Measurements from ENCODE around the gene DYNC1I1.

DNA sequence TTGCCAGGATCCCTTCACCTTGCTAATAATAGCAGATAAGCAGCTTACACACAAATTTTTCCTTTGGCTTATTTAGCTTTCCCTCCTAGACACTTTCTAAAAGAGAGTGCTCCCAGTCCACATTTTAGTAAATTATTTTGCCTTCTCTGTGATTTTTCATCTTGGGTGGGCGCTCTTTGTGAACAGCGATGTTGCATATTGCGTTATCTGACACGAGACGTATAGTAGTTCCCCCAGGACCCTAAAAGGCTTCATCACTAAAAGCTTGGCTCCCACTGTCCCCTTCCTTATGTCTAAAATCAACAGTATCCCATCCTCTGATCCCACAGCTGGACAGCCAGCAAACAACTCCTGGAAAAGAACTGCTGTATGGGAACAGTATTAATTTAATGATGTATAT, 232.9 kb downstream of the DYNC1I1 start:
- TF ChIP-seq POLR2A (IDR thresholded peaks at IDR 0.05; ENCODE audit: low read depth, low read length): no peak
- TF ChIP-seq, protein P1, sequence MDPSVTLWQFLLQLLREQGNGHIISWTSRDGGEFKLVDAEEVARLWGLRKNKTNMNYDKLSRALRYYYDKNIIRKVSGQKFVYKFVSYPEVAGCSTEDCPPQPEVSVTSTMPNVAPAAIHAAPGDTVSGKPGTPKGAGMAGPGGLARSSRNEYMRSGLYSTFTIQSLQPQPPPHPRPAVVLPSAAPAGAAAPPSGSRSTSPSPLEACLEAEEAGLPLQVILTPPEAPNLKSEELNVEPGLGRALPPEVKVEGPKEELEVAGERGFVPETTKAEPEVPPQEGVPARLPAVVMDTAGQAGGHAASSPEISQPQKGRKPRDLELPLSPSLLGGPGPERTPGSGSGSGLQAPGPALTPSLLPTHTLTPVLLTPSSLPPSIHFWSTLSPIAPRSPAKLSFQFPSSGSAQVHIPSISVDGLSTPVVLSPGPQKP (IDR thresholded peaks at IDR 0.05; ENCODE audit: borderline replicate concordance, low read depth, low read length): no peak
- TF ChIP-seq, protein P2, sequence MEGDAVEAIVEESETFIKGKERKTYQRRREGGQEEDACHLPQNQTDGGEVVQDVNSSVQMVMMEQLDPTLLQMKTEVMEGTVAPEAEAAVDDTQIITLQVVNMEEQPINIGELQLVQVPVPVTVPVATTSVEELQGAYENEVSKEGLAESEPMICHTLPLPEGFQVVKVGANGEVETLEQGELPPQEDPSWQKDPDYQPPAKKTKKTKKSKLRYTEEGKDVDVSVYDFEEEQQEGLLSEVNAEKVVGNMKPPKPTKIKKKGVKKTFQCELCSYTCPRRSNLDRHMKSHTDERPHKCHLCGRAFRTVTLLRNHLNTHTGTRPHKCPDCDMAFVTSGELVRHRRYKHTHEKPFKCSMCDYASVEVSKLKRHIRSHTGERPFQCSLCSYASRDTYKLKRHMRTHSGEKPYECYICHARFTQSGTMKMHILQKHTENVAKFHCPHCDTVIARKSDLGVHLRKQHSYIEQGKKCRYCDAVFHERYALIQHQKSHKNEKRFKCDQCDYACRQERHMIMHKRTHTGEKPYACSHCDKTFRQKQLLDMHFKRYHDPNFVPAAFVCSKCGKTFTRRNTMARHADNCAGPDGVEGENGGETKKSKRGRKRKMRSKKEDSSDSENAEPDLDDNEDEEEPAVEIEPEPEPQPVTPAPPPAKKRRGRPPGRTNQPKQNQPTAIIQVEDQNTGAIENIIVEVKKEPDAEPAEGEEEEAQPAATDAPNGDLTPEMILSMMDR (conservative IDR thresholded peaks at IDR 0.05; ENCODE audit: low read depth, low read length): no peak
- no peak for TF ChIP-seq MAFK (IDR thresholded peaks at IDR 0.05; ENCODE audit: low read depth, low read length)
- TF ChIP-seq, protein P3, sequence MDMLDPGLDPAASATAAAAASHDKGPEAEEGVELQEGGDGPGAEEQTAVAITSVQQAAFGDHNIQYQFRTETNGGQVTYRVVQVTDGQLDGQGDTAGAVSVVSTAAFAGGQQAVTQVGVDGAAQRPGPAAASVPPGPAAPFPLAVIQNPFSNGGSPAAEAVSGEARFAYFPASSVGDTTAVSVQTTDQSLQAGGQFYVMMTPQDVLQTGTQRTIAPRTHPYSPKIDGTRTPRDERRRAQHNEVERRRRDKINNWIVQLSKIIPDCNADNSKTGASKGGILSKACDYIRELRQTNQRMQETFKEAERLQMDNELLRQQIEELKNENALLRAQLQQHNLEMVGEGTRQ (IDR thresholded peaks at IDR 0.05; ENCODE audit: low read depth, low read length): no peak
- TF ChIP-seq CEBPB (IDR thresholded peaks at IDR 0.05; ENCODE audit: low read depth, low read length): no peak
- no peak for TF ChIP-seq RCOR1 (IDR thresholded peaks at IDR 0.05; ENCODE audit: insufficient replicate concordance, low read length)
- TF ChIP-seq FOS (IDR thresholded peaks at IDR 0.05; ENCODE audit: low read depth, low read length): no peak
- no peak for TF ChIP-seq RFX5 (IDR thresholded peaks at IDR 0.05; ENCODE audit: low read depth, low read length)
- no peak for TF ChIP-seq NFE2L2 (IDR thresholded peaks at IDR 0.05; ENCODE audit: low read depth, low read length)
- TF ChIP-seq SMC3 (IDR thresholded peaks at IDR 0.05; ENCODE audit: low read depth, low read length): no peak
- no peak for TF ChIP-seq CHD1 (IDR thresholded peaks at IDR 0.05; ENCODE audit: low read depth, low read length)
- TF ChIP-seq MXI1 (IDR thresholded peaks at IDR 0.05; ENCODE audit: borderline replicate concordance, low read depth, low read length): no peak
